ENCODE results near the gene GATD1.

GRCh38 chr11:776561-777287 is 563 bp downstream of the GATD1 start:
- TF ChIP-seq CTCF (IDR thresholded peaks at IDR 0.05) (no peak), POLR2AphosphoS5 (IDR thresholded peaks at IDR 0.05) (no peak), POLR2A (IDR thresholded peaks at IDR 0.05) (no peak)
